GM21390 (cell line): ENCODE data around the gene TMEM9.

Experiments used
- ATAC-seq: cut with Tn5 transposase; IDR thresholded peaks from one replicate; pipeline ENCODE4 v1.9.1; 2021; ENCODE audit not compliant: unreplicated experiment

TMEM9 gene

GRCh38 chr1:201085902-201086735, 68.2 kb downstream of the TMEM9 start:
- no peak for ATAC-seq
